Activated naive CD8-positive, alpha-beta T cell (primary cell): ENCODE data around the gene PUM1.

Experiments used
- H3K27ac Mint-ChIP-seq: one replicate; pipeline ENCODE4 v1.8.0; 2021; ENCODE audit warnings: mixed read lengths
- H3K27me3 Mint-ChIP-seq: one replicate; pipeline ENCODE4 v1.8.0; 2021; ENCODE audit warnings: mixed read lengths
- H3K36me3 Mint-ChIP-seq: one replicate; pipeline ENCODE4 v1.8.0; 2021; ENCODE audit warnings: mixed read lengths
- H3K4me1 Mint-ChIP-seq: one replicate; pipeline ENCODE4 v1.8.0; 2021; ENCODE audit warnings: low read depth, mixed read lengths
- H3K4me3 Mint-ChIP-seq: one replicate; pipeline ENCODE4 v1.8.0; 2021; ENCODE audit warnings: mild to moderate bottlenecking, mixed read lengths
- H3K9me3 Mint-ChIP-seq: one replicate; pipeline ENCODE4 v1.8.0; 2021; ENCODE audit warnings: low read depth, mixed read lengths

Gene PUM1

GRCh38 chr1:30889511-30889910 lies 176.0 kb downstream of the PUM1 start:
- no peak overlapping the region for H3K27ac Mint-ChIP-seq
- no peak overlapping the region for H3K4me3 Mint-ChIP-seq
- H3K27me3 Mint-ChIP-seq: no peaks in the 10 kb centered on the region
- H3K4me1 Mint-ChIP-seq: no peaks in the 10 kb centered on the region
- H3K9me3 Mint-ChIP-seq: no peaks in the 10 kb centered on the region
- no peaks in the 10 kb centered on the region for H3K36me3 Mint-ChIP-seq

- no peaks in the 10 kb centered on the region for H3K9me3 Mint-ChIP-seq
- H3K4me3 Mint-ChIP-seq: no peak overlapping the region
- H3K27me3 Mint-ChIP-seq: no peaks in the 10 kb centered on the region
- no peak overlapping the region for H3K27ac Mint-ChIP-seq
- no peaks in the 10 kb centered on the region for H3K4me1 Mint-ChIP-seq
- H3K36me3 Mint-ChIP-seq: no peaks in the 10 kb centered on the region
Measured at GRCh38 chr1:30888975-30889374, 176.5 kb downstream of the PUM1 start.

- H3K4me1 Mint-ChIP-seq: no peaks in the 10 kb centered on the region
- H3K27ac Mint-ChIP-seq: no peak overlapping the region
- H3K9me3 Mint-ChIP-seq: no peaks in the 10 kb centered on the region
- no peaks in the 10 kb centered on the region for H3K27me3 Mint-ChIP-seq
- H3K36me3 Mint-ChIP-seq: no peaks in the 10 kb centered on the region
- H3K4me3 Mint-ChIP-seq: no peak overlapping the region
Measured at GRCh38 chr1:30888391-30888790, 177.1 kb downstream of the PUM1 start.

- H3K4me1 Mint-ChIP-seq: no peaks in the 10 kb centered on the region
- no peaks in the 10 kb centered on the region for H3K36me3 Mint-ChIP-seq
- H3K4me3 Mint-ChIP-seq: no peak overlapping the region
- H3K27ac Mint-ChIP-seq: no peak overlapping the region
- no peaks in the 10 kb centered on the region for H3K9me3 Mint-ChIP-seq
- H3K27me3 Mint-ChIP-seq: no peaks in the 10 kb centered on the region
Measured at GRCh38 chr1:30887485-30888315, 177.8 kb downstream of the PUM1 start.

DNA sequence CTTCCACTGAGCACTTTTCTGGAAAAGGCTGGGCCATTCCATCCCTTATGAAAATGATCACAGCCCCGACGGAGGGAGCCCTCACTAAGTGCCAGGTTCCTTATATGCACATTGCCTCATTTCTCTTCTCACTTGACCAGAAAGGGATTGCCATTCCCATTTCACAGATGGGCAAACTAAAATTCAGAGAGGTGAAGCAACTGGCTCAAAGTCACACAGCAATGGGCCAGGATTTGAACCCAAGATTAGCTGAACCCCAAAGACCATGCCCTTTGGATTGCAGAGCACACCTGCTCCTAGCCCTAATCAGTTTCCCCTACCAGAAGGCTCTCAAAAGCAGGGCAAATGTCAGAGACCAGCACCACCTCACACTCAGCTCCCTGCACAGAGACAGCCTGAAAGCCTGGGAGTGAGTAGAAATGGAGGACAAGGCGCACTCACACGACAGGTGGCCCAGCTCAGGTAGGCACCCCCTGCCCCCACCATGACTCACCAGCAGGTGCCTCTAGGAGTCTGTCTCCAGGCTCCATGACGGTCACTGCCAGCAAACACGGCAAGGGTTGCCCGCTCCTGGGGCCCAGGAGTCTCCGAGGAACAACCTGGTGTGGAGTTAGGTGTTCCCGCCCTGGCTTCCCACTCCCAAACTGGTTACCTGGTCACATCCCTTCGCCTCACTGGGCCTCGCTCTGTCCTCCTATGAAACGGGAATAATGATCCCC lies 178.6 kb downstream of the PUM1 start:
- Mint-ChIP-seq H3K9me3 (no peaks in the 10 kb centered on the region), H3K27me3 (peaks cover 3% of the 10 kb centered on the region), H3K4me3 (no peak overlapping the region), H3K27ac (no peak overlapping the region), H3K4me1 (no peaks in the 10 kb centered on the region), H3K36me3 (no peaks in the 10 kb centered on the region)

DNA sequence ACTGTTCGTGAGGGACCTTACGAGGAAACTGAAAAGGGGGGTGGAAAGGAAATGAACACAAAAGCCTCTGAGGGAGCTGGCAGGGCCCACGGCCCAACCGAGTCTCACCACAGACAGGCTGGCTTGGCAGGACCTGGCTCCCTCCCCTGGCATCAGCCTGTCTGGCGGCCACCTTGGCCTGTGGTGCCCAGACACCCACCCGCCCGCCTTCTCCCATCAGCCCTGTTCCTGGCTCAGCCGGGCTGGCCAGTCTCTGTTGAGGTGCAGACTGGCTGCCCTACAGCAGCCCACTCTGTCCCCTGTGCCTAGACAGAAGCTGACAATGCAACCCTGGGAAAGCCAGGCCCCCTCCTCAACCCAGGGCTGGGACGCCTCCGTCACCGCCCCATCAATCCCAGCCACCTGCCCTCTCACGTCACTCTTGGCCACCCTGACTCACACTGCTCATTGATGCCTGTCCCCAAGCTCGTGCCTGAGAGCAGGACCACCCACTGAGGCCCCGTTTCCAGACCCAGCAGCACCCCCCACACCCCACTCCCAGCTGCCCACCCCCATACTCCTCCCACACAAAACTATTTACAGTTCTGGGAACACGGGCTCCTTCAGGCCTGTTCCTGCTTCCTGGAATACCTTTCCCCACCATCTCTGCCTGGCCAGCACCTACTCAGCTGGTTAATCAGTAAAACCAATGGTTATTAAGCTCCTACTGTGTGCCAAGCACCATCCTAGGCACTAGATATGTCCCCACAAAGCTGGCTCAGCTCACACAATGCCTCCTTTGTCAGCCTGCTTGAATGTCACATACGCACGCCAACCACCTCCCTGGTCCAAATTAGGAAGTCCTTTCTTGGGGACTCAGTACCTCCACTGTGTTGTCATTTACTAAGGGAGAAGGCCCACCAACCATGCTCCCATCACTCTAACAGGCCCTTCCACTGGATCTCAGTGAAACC lies 179.7 kb downstream of the PUM1 start:
- no peaks in the 10 kb centered on the region for H3K36me3 Mint-ChIP-seq
- H3K27ac Mint-ChIP-seq: no peak overlapping the region
- H3K4me3 Mint-ChIP-seq: no peak overlapping the region
- peaks cover 4% of the 10 kb centered on the region for H3K4me1 Mint-ChIP-seq
- H3K9me3 Mint-ChIP-seq: no peaks in the 10 kb centered on the region
- H3K27me3 Mint-ChIP-seq: peaks cover 3% of the 10 kb centered on the region

DNA sequence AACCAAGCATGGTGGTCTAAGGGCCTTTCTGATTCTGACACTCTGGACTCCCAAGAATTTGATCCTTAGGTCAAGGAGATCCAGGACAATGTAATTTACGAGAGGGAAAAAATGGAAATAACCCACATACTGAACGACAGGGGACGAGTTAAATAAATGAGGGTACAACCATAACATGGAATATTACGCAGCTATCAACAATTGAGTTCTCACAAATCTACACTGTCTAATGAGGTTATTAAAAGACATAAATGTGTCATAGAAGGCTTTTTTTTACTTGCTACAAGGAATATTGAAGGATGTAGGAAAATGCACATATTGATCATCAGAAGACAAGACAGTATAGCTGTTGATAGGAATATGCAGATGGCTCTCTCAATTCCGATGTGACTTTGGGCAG lies 180.8 kb downstream of the PUM1 start:
- Mint-ChIP-seq H3K4me1 (peaks cover 4% of the 10 kb centered on the region), H3K4me3 (no peak overlapping the region), H3K27ac (no peak overlapping the region), H3K9me3 (no peaks in the 10 kb centered on the region), H3K36me3 (no peaks in the 10 kb centered on the region), H3K27me3 (peaks cover 3% of the 10 kb centered on the region)

GRCh38 chr1:30883389-30884172 lies 181.9 kb downstream of the PUM1 start:
- H3K9me3 Mint-ChIP-seq: no peaks in the 10 kb centered on the region

GRCh38 chr1:30882678-30883388 lies 182.7 kb downstream of the PUM1 start:
- H3K4me1 Mint-ChIP-seq: peaks cover 4% of the 10 kb centered on the region
- no peak overlapping the region for H3K4me3 Mint-ChIP-seq
- H3K9me3 Mint-ChIP-seq: no peaks in the 10 kb centered on the region
- peaks cover 3% of the 10 kb centered on the region for H3K27me3 Mint-ChIP-seq
- H3K36me3 Mint-ChIP-seq: no peaks in the 10 kb centered on the region
- no peak overlapping the region for H3K27ac Mint-ChIP-seq

More at GRCh38 chr1:30883389-30884172, 181.9 kb downstream of the PUM1 start:
- H3K4me3 Mint-ChIP-seq: no peak overlapping the region
- peaks cover 3% of the 10 kb centered on the region for H3K27me3 Mint-ChIP-seq
- no peak overlapping the region for H3K27ac Mint-ChIP-seq
- peaks cover 4% of the 10 kb centered on the region for H3K4me1 Mint-ChIP-seq
- H3K36me3 Mint-ChIP-seq: no peaks in the 10 kb centered on the region
